Measurements from ENCODE around the gene PERP.
"Not testable (repeated sequence)": the region's sequence is repeated elsewhere in the genome, so short reads cannot be mapped to it uniquely, and the experiment has no call there.

The PERP gene

DNA sequence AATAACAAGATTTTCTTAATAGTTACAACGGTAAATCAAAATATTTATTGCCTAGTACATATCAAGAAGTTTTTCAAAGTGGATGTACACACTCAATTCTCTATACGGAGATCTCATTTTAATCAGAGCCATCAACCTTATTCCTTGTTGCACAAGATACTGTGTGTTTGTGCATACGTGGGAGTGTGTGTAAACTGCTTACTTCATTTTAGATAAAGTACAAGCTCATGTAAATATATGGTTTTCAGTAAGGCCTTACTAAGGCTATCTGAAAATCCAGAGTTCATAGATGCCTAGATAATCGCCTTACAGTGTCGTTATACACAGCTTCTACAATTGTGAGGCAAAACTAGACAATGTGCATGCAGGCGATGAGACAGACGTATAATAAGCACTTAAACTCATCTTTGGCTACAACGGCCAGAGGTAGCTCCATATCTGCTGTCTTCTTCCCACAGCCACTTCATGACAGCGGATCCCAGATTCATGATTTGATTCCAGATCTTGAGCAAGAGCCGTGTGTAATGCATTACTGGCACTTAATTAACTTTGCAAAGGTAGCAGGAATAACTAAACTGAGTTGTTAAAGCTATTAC lies 2.5 kb downstream of the PERP start:
- peak; percentile 75 for DNase-seq

DNA sequence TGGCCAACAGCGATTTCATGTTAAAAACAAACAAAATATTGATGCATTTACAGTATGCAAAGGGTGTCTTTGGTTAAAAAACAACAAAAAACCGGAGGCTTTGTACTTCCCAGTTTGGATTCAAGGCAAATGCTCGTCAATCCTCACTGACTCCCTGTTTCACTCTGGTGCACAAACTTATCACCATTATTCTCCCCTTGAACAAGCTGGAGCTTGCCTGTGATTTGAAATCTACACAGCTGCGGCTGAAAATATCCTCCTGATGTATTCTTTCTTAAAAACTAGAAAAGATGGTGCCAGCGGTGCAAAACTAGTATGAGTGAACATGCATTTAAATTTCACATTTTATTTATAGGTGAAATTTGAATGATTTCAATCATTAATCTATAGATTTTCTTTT lies 3.3 kb downstream of the PERP start:
- DNase-seq = peak; percentile 92

DNA sequence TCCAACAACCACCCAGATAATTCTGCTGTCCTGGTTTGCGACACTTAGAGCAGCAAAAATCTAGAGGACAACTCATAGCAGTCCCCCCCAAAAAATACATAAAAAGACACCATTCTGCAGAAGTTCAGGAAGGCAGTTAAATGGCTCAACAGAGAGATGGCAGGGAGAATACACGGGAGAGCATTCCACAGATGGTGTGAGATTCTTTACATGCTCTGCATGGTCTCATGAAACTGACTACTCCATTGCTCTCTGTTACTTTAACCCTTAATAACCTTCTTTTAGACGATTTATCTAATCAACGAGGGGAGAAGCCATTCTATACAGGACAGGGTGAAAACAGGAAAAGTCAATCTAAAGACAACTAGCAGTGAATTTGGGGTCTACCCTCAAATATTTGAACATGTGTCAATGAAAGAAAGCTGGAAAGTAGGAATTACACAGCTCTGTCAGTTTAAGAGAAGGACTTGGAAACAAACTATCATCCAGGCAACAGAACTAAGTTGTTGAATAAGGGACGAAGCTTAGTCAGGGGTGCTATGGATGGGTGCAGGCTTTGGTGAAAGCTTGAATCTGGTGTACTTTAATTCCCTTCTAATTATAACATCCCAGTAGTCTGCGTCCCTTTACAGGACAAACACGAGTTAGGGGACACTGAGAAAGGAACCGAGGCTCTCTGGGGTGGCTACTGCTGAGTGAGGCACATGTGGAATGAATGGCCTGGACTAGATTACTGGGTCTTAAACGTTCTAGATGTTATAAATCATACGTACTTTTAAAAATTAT lies 5.1 kb downstream of the PERP start:
- no peak for DNase-seq

DNA sequence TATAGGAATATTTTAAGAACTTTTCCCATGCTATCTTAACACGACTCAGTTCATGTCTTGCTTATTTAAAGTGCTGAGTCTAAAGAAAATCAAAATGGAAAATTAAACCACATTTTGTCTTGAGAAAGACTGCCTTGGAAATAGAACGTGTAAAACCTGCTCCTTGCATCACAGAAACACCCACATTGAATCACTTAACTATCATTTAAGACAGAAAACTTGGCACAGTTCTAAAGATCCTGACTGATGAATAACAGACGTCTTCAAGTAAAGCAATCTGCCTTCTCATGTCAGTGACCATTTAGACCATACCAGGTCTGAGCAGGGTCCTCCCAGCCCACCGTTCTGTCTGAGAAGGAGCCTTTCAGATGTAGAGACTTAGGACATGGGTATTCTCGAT lies 7.4 kb downstream of the PERP start:
- no peak for DNase-seq

DNA sequence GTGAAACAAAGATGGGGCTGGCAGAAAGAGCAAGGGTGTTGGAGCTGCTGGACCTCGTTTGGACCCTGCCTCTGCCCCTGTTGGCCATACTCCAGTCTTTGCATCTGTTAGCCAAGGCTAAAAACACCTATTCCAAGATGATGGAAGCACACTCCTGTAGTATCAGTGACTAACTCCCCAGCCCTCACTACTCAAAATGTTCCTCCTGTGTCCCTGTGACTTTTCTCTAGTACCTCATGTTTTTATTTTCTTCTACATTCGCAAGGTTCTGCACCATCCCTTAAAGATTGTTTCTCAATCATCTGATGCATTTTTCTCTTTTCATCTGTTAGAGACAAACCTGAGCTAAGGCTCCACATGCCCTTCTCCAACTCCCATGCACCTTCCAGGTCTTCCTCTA lies 8.9 kb downstream of the PERP start:
- DNase-seq = no peak

DNA sequence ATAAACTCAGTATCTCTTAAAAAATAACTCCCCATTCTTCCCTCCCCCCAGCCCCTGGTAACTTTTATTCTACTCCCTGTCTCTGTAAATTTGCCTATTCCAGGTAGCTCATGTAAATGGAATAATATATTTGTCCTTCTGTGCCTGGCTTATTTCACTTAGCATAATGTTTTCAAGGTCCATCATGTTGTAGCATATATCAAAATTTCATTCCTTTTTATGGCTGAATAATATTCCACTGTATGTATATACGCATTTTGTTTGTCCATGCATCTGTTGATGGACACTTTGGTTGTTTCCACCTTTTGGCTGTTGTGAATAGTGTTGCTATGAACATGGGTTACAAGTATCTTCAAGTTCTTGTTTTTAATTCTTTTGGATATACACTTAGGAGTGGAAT lies 13.0 kb downstream of the PERP start:
- DNase-seq = no peak

DNA sequence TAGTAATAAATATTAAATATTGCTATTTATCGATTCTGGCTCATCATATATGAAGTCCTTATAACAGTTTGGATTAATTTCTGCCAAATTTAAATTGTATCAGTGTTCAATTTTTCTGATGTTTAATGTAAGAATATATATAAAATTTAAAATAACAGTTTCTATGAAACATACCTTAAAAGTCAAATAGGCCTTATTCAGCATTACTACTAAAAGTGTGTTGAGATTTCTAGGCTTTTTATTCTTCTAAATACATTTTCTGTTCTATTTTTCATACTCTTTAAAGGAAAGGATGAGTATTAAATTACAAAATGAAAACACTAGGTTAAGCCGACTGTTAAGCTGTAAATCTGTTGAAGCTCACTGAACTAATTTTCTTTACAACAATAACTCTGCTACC lies 13.6 kb downstream of the PERP start:
- no peak for DNase-seq

DNA sequence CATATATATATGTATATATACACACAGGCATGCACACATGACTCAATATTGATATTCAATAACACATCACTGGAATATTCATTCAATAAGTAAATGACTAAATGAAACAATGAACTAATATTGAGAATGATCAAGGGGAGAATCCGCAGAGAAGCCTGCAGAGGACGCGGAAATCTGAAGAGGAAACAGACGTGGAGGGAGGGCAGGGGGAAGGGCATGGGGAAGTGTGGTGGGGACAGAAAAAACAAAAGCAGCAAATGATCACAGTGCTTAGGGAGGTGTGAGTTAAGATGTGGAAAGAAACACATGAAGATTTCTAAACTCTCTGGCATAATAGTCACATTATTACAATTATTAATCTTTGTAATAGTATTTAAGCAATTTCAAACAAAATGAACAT lies 14.5 kb downstream of the PERP start:
- DNase-seq = no peak

DNA sequence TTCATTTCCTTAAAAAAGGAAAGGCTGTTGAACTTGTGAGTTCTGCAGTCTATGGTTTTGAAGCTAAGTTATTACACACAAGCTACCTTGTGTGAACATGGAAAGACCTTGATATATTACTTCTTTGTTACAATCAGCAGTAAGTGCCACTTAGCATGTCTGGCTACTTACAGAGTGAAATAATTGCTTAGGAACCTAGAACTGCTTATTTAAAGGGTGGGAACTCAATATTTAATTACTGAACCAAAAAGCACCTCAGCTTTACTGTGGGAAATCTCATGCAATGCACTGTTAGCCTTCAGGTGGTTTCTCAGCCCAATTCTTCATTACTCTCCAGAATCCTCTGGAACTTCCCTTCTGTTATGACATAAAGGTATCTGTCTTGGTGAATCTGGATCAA lies 17.9 kb downstream of the PERP start:
- DNase-seq = peak; percentile 74

DNA sequence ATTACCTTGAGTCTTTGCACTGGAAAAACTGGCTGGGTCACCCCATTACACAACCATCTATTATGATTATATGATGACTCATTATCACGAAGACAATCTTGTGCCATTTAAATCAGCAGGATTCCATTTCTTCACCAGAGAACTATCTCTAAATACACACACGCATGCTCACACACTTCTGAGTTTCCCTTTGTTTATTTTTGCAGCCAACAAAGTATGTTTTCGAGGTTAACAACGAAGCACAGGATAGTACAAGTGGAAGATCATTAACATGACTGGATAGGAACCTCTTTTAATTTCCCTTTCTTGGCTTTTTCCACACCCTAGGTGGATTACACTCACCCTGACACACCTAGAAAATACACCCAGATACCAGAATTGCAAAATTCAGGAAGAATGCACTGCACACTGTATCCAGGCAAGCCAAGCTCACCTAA lies 18.9 kb downstream of the PERP start:
- peak; percentile 86 for DNase-seq

DNA sequence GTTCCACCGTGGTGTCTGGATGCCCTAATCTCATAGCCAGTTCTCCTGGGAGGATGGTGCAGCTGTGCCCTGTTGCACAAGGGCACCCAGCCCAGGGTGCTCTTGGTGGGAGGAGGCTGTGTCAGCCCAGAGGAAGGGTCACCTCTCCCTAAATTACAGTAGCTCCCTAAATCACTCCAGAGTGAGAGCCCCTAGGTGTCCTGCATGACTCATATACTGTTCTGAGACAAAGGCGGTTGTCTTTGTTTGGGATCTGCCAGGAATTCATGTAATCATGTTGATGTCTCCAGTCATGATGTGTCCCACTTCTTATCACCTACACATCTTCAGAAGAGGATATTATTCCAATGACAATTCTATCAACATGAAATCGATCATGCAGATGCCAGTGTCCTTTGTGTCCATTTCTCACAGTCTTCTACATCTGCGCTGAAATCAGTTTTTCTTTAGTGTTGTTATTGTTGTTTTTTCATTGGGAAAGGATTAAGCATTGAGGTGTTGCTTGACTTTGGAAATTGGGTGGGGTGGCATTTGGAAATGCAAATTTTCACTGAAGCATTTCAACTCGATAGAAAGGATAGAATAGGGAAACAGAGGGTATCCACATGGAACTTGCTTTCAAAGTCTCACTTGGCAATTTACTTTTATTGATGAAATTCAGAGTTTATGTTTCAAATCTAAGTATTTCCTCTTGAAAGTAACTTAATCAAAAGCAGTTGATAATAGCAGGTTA lies 19.5 kb downstream of the PERP start:
- peak; percentile 29 for DNase-seq

DNA sequence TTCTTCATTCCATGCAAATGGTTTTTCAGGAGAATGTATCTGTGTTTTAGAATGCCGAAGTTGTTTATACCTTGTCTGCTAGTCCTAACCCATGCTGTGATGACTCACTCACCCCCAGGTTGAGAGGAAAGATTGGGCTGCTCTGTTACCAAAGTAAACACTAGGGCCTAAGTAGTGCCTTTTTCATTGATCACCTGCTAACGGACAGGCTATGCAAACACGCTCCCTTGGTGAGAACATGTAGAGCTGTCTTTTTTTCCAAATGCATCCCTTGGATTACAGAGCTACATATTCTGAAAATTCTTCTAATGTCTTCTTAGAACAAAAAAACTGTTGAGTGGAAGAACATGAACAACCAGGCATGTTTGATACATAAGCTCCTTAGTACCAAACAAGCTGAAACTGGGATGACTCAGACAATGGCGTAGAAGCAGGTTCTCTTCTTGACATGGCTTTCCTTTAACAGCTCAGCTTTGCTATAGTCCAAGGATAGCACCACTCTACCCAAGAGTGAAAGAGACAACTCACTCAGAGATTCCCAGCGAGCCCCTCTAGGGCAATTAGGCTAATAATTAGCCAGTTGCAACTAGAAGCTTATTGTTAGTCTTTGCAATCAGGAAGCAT lies 20.5 kb downstream of the PERP start:
- DNase-seq = peak; percentile 26

DNA sequence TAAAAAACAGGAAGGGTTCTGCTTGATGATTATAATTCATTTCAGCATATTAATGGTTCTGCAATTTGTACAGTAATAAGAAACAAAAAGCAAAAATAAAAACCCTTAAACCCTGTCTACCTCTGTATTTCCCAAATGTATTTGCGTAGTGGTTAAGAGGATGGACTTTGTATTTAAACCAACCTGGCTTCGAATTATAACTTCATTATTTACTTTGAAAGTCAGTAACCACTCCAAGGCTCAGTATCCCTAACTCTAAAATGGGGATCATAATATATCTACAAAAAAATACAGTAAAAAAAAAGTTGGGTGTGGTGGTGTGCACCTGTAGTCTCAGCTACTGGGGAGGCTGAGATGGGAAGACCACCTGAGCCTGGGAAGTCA lies 21.4 kb downstream of the PERP start:
- no peak for DNase-seq

DNA sequence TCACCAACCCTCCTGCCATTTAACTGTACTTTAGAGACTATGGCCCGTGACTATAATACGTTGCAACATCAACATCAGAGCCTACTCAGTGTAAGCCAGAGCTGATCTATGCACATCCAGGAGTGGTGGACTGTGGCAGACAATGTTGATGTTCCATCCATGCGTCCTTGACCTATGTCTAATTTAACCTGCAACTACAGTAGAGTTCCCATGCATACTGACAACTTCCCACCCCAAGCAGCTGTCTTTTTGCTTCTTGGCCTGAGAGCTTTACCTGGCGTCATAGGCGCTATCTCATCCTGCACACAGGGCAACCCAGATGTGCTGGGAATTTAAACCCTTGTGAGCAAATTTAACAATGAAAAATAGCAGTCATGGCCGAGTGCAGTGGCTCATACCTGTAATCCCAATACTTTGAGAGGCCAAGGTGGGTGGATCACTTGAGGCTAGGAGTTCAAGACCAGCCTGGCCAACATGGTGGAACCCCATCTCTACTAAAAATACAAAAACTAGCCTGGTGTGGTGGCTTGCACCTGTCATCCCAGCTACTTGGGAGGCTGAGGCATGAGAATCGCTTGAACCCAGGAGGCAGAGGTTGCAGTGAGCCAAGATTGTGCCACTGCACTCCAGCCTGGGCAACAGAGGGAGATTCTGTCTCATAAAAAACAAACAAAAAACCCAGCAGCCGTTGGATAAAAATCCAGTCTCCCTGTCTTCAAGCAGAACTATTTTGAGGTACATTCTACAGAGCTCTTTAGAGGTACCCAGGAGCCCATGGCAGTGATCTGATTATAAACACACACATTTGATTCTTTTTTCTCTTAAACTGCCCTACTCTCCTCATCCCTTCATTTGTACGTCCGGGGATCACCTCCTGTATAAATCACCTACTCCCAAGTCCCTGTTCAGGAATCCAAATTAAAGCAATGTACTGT lies 22.0 kb downstream of the PERP start:
- no peak for DNase-seq

DNA sequence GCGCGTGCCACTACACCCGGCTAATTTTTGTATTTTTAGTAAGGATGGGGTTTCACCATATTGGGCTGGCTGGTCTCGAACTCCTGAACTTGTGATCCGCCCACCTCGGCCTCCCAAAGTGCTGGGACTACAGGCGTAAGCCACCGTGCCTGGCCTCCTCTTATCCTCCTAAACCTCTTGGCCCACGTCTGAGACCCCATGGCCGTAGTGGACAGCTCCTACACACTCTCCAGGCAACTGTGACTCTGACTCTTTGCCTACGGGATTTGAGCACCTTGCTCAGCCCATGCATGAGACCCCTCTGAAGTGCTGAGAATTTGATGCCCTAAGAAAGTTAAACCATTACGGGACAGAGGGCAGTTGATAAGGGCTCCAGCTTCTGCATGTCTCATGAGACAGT lies 25.0 kb downstream of the PERP start:
- DNase-seq = no peak

DNA sequence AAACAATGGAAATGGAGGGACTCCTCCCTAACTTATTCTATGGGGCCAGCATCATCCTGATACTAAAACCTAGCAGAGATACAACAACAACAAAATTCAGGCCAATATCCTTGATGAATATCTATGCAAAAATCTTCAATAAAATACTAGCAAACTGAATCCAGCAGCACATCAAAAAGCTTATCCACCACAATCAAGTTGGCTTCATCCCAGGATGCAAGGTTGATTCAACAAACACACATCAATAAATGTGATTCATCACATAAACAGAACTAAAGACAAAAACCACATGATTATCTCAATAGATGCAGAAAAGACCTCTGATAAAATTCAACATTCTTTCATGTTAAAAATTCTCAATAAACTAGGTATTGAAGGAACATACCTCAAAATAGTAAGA lies 27.7 kb downstream of the PERP start:
- not testable (repeated sequence) for DNase-seq

DNA sequence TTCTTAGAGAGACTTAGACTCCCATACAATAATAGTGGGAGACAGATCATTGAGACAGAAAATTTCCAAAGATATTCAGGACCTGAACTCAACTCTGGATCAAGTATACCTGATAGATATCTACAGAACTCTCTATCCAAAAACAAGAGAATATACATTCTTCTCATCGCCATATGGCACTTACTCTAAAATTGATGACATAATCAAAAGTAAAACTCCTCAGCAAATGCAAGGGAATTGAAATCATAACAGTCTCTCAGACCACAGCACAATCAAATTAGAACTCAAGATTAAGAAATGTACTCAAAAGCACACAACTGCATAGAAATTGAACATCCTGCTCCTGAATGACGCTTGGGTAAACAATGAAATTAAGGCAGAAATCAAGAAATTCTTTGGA lies 28.7 kb downstream of the PERP start:
- DNase-seq = no peak

DNA sequence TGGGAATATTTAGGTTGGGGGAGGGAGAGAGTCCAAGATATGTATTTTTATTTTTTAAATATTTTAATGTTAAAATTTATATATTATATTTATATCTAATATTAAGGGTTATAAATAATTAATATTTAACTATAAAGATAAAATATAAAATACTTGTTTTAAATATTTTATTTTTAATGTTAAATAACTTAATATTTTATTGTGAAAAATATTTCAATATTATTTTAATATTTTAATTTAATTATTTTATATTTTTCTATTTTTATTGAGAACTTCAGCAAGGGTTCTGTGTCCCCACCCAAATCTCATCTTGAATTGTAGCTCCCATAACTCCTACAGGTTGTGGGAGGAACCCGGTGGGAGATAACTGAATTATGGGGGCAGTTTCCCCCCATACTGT lies 34.0 kb downstream of the PERP start:
- no peak for DNase-seq

DNA sequence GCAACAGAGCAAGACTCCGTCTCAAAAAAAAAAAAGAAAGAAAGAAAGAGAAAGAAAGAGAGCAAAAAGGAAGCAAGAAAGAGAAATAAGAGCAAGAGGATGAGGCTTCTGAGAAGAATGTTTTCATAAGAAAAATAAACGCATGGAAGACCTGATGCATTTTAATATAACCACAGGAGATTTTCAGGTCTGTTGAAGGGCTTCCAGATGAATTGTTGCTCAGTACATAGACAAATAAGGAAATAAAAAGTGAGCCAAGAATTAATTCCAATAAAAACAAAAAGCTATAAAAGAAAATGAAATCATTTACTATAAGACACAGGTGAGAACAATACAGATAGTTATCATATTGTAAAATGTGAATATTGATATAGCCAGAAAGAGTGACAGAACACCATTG lies 43.5 kb downstream of the PERP start:
- no peak for DNase-seq

DNA sequence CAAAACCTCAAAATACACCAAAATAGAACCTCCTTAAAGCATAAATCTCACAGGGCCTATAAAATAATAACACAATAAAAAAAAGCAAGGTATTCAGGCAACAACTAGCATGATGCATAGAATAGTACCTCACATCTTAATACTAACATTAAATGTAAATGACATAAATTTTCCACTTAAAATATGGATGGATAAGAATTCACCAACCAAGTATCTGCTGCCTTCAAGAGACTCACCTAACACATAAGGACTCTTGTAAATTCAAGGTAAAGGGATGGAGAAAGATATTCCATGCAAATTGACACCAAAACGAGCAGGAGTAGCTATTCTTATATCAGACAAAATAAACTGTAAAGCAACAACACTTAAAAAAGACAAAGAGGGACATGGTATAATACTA lies 52.2 kb downstream of the PERP start:
- no peak for DNase-seq

DNA sequence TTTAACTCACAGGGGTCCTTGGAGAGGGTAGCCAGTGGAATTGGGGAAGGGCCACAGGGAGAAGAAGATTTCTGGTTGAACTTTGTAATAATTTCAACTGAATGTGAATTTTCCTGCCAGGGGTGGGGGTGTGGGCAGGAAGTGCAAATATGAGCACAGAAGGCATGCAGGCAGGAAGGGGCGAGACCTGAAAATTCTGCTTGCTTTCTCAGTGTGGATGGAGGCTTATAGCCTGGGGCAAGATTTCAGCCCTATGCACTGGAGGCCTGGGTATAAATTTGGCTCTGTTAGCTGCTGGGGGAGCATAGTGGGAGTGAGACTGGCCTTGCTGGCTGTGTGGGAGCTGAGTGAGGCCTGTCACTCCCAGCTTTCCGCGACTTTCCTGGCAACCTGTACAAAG lies 54.4 kb downstream of the PERP start:
- DNase-seq = no peak

DNA sequence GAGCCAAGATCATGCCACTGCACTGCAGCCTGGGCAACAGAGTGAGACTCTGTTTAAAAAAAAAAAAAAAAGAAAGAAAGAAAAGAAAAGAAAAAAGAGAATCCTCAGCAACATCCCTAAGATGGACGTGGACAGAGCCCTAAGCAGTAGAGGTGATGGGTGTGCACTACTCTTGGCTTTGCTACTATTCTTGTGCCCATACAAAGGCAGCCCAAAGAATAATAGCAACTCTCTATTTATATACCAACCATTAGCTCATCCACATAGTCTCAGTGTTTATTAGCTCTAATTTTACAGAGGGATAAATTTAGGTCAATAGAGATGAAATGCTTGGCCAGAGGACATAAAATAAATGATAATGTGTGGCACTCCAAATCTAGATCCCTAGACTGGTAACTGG lies 62.2 kb downstream of the PERP start:
- DNase-seq = no peak

DNA sequence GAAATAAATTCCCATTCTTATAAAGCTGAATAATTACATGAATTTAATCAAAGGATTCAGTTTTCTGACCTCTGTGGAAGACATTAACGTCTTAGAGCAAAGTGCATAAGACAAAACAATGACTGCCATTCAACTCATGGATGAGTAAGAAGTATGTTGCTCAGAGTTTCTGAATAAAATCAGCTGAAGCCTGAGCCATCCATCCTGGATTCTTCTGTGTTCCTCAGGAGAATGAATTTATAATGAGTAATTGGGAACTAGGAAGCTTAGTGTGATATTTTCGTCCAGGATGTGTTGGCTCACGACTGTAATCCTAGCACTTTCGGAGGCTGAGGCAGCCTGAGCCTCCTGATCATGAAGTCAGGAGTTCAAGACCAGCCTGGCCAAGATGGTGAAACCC lies 62.8 kb downstream of the PERP start:
- DNase-seq = no peak
